Natural killer cell (primary cell): ENCODE results near the gene ACCSL. TPM values are rescaled to one million over a fixed set of nuclear protein-coding genes. Genes with fewer than 3 reads are reported as not detected.
A peak's percentile ranks its signal among the peaks of the same experiment; 100 is the strongest.

ENCODE experiments used
- ATAC-seq, 3 donors: fragments of 150-1000 bp in 2 of 3; fragments of 200-7000 bp in 1 of 3; cut with Tn5 transposase; 1 replicate in 1 of 3; 2 replicates in 2 of 3; pipeline ENCODE4 v1.10.0; 2021; ENCODE audit warnings: mild to moderate bottlenecking in 2 of 3, moderate library complexity in 2 of 3
- DNase-seq, 2 donors: peaks; one replicate each; pipeline versions ENCODE4 v3.0.0 to v3.0.0-alpha.2; 2013 to 2021; ENCODE audit warnings: mixed read lengths in 1 of 2
- H3K27ac ChIP-seq: one replicate; pipeline ENCODE4 v1.5.1; 2013; ENCODE audit warnings: mild to moderate bottlenecking, low read length
- H3K27me3 ChIP-seq: one replicate; pipeline ENCODE4 v1.6.1; 2013; ENCODE audit warnings: low read length; ENCODE audit not compliant: control insufficient read depth, insufficient read depth
- H3K36me3 ChIP-seq: one replicate; pipeline ENCODE4 v1.6.1; 2013; ENCODE audit warnings: low read length; ENCODE audit not compliant: control insufficient read depth, insufficient read depth
- H3K4me1 ChIP-seq: one replicate; pipeline ENCODE4 v1.6.1; 2013; ENCODE audit warnings: low read length; ENCODE audit not compliant: control insufficient read depth, insufficient read depth
- H3K4me3 ChIP-seq: one replicate; pipeline ENCODE4 v1.5.1; 2013; ENCODE audit warnings: low read length
- H3K9me3 ChIP-seq: one replicate; pipeline ENCODE4 v1.6.1; 2013; ENCODE audit warnings: low read length; ENCODE audit not compliant: control insufficient read depth, insufficient read depth
- H3K27ac Mint-ChIP-seq, 2 donors: one replicate each; pipeline ENCODE4 v1.8.0; 2022; ENCODE audit warnings: mild to moderate bottlenecking in 2 of 2, mixed read lengths in 2 of 2, moderate library complexity in 1 of 2
- H3K27me3 Mint-ChIP-seq, 2 donors: one replicate each; pipeline ENCODE4 v1.8.0; 2022; ENCODE audit warnings: low read depth in 2 of 2, mixed read lengths in 2 of 2
- H3K36me3 Mint-ChIP-seq: one replicate; pipeline ENCODE4 v1.8.0; 2022; ENCODE audit warnings: mixed read lengths
- H3K4me1 Mint-ChIP-seq, 2 donors: one replicate each; pipeline ENCODE4 v1.8.0; 2022; ENCODE audit warnings: mixed read lengths in 2 of 2
- H3K4me3 Mint-ChIP-seq: one replicate; pipeline ENCODE4 v1.8.0; 2022; ENCODE audit warnings: mild to moderate bottlenecking, moderate library complexity, mixed read lengths
- H3K9me3 Mint-ChIP-seq, 2 donors: one replicate each; pipeline ENCODE4 v1.8.0; 2022; ENCODE audit warnings: mixed read lengths in 2 of 2
- whole genome bisulfite sequencing: methylation state at CpG from one replicate; pipeline ENCODE4 v1.1.7; 2013; ENCODE audit warnings: missing lambda C conversion rate; ENCODE audit not compliant: insufficient coverage; 5-methylcytosine and 5-hydroxymethylcytosine counted together
- intact Hi-C: fragments of 100-400 bp; cut with micrococcal nuclease; formaldehyde crosslinking; loops from one replicate; pipeline ENCODE4 v1.14.2; 2022
- total RNA-seq, 4 donors: library from RNA; stranded (reverse); fragments of 120-200 nt in 1 of 4; gene quantifications; one replicate each; pipeline versions ENCODE4 v1.2.3 to v1.2.4, GENCODE V29; 2013 to 2022
- TF ChIP-seq, protein P1 (sequence below): fragments of 200-600 bp; IDR thresholded peaks from one replicate; pipeline ENCODE4 v1.8.0; 2022; ENCODE audit warnings: antibody characterized with exemption

ACCSL gene
- total RNA-seq, 3 donors from 2014 or later (not counting 1 experiment from before 2014, with no cell fraction given): not detected

DNA sequence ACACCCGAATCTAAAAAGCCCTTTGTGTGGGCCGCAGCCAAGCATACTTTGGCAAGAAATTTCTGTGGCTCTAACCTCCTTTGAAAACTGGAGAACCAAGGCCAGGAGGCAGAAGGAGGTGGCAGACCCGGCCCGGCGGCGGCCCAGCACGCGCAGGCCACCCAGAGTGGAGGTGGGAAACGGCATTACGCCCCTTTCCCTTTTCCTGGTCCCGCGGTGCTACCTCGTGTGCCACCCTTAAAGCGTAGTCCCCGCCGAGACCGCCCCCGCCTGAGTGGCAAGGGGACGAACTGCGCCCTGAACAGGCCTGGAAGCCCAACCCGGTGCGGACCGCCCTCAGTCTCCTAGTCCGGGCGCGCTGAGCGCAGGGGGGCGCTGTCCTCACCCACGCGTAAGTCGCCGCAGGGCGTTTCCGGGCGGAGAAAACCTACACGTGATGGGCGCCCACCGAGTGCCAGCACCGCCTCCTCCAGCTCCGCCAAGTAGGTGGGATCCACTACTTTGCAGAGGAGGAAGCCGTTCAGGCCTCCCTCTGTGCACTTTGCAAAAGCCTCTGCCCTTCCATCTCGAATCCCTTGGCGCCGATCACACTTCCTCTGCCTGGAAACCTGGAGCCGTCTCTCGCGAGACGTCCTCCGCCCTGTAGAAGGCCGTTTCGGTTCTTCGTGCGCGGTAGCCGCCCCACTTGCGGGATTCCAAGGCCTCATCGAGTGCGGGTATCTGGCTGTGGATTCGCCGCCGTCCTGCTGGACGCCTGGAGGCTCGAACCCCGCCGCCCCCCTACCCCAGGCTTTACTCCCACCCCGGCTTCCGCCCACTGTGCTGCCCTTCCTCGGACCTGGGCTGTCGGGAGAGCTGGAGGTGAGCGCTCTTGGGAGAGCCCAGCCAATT lies 18.3 kb downstream of the ACCSL start, which contains the start of gene ACCS:
Gene ACCS (plus strand): TSS at position 430 of the 891 bp plus-strand sequence. CDS start 1,358 bp downstream, outside the sequence.
- H3K4me3 Mint-ChIP-seq: peak within 1 kb of the TSS; percentile 93
- no peaks in the 10 kb centered on the region for H3K27me3 ChIP-seq
- H3K27ac Mint-ChIP-seq: peak within 1 kb of the TSS; percentile 79 to 95
- H3K27me3 Mint-ChIP-seq: peaks cover 0 to 3% of the 10 kb centered on the region in 2 donors
- peak within 1 kb of the TSS; percentile 70 for H3K27ac ChIP-seq
- peaks cover 13% of the 10 kb centered on the region for H3K4me1 ChIP-seq
- TF ChIP-seq, protein P1, sequence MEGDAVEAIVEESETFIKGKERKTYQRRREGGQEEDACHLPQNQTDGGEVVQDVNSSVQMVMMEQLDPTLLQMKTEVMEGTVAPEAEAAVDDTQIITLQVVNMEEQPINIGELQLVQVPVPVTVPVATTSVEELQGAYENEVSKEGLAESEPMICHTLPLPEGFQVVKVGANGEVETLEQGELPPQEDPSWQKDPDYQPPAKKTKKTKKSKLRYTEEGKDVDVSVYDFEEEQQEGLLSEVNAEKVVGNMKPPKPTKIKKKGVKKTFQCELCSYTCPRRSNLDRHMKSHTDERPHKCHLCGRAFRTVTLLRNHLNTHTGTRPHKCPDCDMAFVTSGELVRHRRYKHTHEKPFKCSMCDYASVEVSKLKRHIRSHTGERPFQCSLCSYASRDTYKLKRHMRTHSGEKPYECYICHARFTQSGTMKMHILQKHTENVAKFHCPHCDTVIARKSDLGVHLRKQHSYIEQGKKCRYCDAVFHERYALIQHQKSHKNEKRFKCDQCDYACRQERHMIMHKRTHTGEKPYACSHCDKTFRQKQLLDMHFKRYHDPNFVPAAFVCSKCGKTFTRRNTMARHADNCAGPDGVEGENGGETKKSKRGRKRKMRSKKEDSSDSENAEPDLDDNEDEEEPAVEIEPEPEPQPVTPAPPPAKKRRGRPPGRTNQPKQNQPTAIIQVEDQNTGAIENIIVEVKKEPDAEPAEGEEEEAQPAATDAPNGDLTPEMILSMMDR: peak; percentile 95
- peaks cover 20 to 33% of the 10 kb centered on the region in 2 donors for H3K4me1 Mint-ChIP-seq
- no peaks in the 10 kb centered on the region for H3K9me3 Mint-ChIP-seq
- H3K36me3 ChIP-seq: no peaks in the 10 kb centered on the region
- H3K9me3 ChIP-seq: no peaks in the 10 kb centered on the region
- intact Hi-C loops: loop anchor here (2.0 kb wide), 1 partner anchor 31 kb away; no protein-coding TSS in a partner anchor
- DNase-seq: peak; percentile 87 to 95
- H3K36me3 Mint-ChIP-seq: peaks cover 5% of the 10 kb centered on the region
- 2% methylated on average over 70 of the region's 70 CpGs for WGBS
- H3K4me3 ChIP-seq: peak within 1 kb of the TSS; percentile 96
- peak; percentile 95 to 98 (median 97) for ATAC-seq

DNA sequence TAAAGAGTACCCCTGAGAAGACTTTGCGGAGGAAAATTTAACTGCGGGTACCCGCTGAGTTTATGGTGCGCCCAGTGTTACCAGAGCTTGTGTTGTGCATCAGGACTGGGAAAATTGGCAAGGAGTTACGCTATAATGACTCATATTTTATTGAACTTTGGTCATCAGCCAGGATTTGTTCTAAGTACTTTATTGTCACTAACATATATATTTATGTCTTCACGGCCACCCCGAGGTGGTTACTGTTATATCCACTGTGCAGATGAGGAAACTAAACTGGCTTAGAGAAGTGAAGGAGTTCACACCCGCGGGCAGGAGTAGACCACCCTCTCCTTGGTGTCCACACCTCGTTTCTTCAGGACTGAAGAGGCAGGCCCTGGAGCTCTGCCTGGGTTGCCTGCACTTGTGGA lies 19.0 kb downstream of the ACCSL start:
- peak overlapping the region; percentile 70 for H3K27ac ChIP-seq
- intact Hi-C loops: loop anchor here (2.0 kb wide), 1 partner anchor 30 kb away; no protein-coding TSS in a partner anchor
- Mint-ChIP-seq H3K9me3 (no peaks in the 10 kb centered on the region), H3K36me3 (peaks cover 5% of the 10 kb centered on the region), H3K4me3 (peak overlapping the region; percentile 93), H3K27ac (peak overlapping the region; percentile 79 to 95), H3K4me1 (peaks cover 20 to 33% of the 10 kb centered on the region in 2 donors), H3K27me3 (peaks cover 0 to 3% of the 10 kb centered on the region in 2 donors)
- peak overlapping the region; percentile 96 for H3K4me3 ChIP-seq
- H3K9me3 ChIP-seq: no peaks in the 10 kb centered on the region
- TF ChIP-seq, protein P1: no peak
- no peaks in the 10 kb centered on the region for H3K36me3 ChIP-seq
- ATAC-seq: no peak
- peaks cover 13% of the 10 kb centered on the region for H3K4me1 ChIP-seq
- 52% methylated on average over 9 of the region's 10 CpGs for WGBS
- no peaks in the 10 kb centered on the region for H3K27me3 ChIP-seq
- DNase-seq: peak in 1 of 2 donors; percentile 29

DNA sequence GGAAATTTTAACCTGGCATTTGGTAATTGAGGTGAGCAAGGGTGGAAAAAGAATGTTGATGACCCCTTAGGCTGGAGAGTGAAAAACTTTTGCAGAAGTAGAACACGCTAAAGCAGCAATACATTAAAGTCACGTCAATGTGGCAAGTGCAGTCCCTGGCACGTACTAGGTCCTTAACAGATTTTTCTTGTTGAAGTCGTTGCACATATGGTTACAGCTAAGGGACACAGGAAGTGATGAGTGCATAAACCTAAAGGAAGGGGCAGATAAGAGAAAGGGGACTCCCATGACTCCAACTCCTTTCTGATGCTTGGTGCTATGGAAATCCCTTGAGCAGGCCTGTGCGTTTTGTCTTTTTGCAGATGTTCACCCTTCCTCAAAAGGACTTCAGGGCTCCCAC lies 19.5 kb downstream of the ACCSL start:
- 54% methylated on average over 5 of the region's 5 CpGs for WGBS
- Mint-ChIP-seq H3K4me1 (peaks cover 20 to 33% of the 10 kb centered on the region in 2 donors), H3K4me3 (peak overlapping the region; percentile 93), H3K27ac (peak overlapping the region; percentile 79 to 95), H3K27me3 (peaks cover 0 to 3% of the 10 kb centered on the region in 2 donors), H3K9me3 (no peaks in the 10 kb centered on the region), H3K36me3 (peaks cover 5% of the 10 kb centered on the region)
- Histone ChIP-seq H3K27me3 (no peaks in the 10 kb centered on the region), H3K4me3 (no peak overlapping the region), H3K4me1 (peaks cover 13% of the 10 kb centered on the region), H3K27ac (no peak overlapping the region), H3K9me3 (no peaks in the 10 kb centered on the region), H3K36me3 (no peaks in the 10 kb centered on the region)
- intact Hi-C loops: loop anchor here (2.0 kb wide), 1 partner anchor 30 kb away; no protein-coding TSS in a partner anchor
- DNase-seq: peak in 1 of 2 donors; percentile 6
- ATAC-seq: no peak
- TF ChIP-seq, protein P1: no peak
